Measurements from ENCODE around the gene RUSF1. TPM values are rescaled to one million over a fixed set of nuclear protein-coding genes. Genes with fewer than 3 reads are reported as not detected.

The RUSF1 gene
- total and polyA plus RNA-seq, 2 experiments from 2014 or later = 34.6 to 74.0 TPM

DNA sequence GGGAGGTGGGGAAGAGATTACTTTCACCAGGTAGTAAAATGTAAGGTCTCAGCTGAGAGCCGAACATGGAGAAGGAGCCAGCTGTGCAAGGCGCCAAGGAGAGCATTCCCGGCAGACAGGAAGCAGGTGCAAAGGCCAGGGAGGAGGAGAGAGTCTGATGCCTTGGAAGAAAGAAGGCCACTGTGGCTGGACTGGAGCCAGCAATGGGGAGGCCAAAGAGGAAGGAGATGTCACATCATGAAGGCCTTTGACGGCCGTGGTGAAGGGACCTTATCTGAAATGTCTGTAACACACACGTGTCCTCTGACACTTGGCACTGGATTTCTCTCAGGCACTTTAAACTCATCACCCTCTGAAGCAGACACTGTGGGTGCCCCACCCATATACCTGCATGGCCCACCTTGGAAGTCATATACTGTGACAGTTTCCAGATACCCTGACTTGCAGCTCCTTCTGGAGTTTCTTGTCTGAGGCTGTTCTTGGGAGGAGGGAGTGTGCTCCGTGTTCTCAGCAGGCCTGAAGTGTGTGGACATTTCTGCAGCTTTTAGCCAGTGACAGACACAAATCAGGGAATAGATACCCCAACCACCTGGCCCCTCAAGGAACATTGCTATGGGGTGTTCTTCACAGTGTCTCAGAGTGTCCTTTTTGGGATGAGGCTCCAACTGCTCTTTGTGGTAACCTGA, 27.2 kb downstream of the RUSF1 start:
- Histone ChIP-seq H3K4me1 (ENCODE audit: insufficient read depth) (no peaks in the 10 kb centered on the region), H3K4me2 (ENCODE audit: unreplicated experiment) (no peak overlapping the region), H3K27me3 (replicated peaks; ENCODE audit: insufficient read depth) (no peaks in the 10 kb centered on the region), H3K27ac (no peak overlapping the region), H3K9me3 (ENCODE audit: low read depth) (no peaks in the 10 kb centered on the region), H3F3A (ENCODE audit: insufficient read depth) (peaks cover 32% of the 10 kb centered on the region), H3K4me3 (no peak overlapping the region), H3K9ac (no peak overlapping the region), H3K9me2 (ENCODE audit: insufficient read depth) (no peaks in the 10 kb centered on the region), H3K36me3 (ENCODE audit: low read depth) (peaks cover 5% of the 10 kb centered on the region; the same call in 1 of the 2 replicates), H2AFZ (no peak overlapping the region), H4K20me1 (ENCODE audit: insufficient read depth) (no peaks in the 10 kb centered on the region; the same call in 1 of the 2 replicates), H3K79me2 (ENCODE audit: insufficient read depth) (no peaks in the 10 kb centered on the region)
- in situ Hi-C loops (cut with MboI) = no loop called here
- WGBS, 2 experiments (ENCODE audit: low coverage in 1 of 2, low lambda C conversion rate in 2 of 2, missing lambda C conversion rate in 2 of 2) = 23 to 27% methylated on average over 6 to 7 of the region's 7 CpGs
- no peak for DNase-seq
- TF ChIP-seq EZH2phosphoT487 (IDR thresholded peaks at IDR 0.05; ENCODE audit: insufficient read depth, low read depth) (no peak), EZH2 (IDR thresholded peaks at IDR 0.05; ENCODE audit: insufficient read depth, poor library complexity, severe bottlenecking) (no peak)

DNA sequence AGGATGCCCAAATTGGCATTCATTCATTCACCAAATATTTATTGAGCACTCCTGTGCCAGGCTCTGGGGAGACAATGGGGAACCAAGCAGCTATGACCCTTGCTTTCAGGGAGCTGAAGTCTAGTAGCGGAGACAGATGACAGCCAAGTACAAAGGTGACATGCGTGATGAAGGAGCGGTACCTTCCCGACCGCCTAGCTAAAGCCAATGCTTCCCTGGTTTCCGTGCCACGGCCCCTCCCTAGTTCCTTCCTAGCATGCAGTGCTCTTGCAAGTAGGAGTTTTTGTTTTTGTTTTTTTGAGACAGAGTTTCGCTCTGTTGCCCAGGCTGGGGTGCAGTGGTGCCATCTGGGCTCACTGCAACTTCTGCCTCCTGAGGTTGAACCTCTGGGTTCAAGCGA, 28.4 kb downstream of the RUSF1 start:
- Histone ChIP-seq H3K27ac (no peak overlapping the region), H3K9me2 (ENCODE audit: insufficient read depth) (no peaks in the 10 kb centered on the region), H2AFZ (no peak overlapping the region), H3K4me2 (ENCODE audit: unreplicated experiment) (no peak overlapping the region), H3K9ac (no peak overlapping the region), H3K36me3 (ENCODE audit: low read depth) (peaks cover 14% of the 10 kb centered on the region), H3K9me3 (ENCODE audit: low read depth) (no peaks in the 10 kb centered on the region), H3K27me3 (replicated peaks; ENCODE audit: insufficient read depth) (no peaks in the 10 kb centered on the region), H4K20me1 (ENCODE audit: insufficient read depth) (no peaks in the 10 kb centered on the region; the same call in 1 of the 2 replicates), H3F3A (ENCODE audit: insufficient read depth) (peaks cover 37% of the 10 kb centered on the region), H3K4me1 (ENCODE audit: insufficient read depth) (no peaks in the 10 kb centered on the region), H3K79me2 (ENCODE audit: insufficient read depth) (peaks cover 12% of the 10 kb centered on the region; the same call in 1 of the 2 replicates), H3K4me3 (no peak overlapping the region)
- in situ Hi-C loops (cut with MboI) = no loop called here
- WGBS, 2 experiments (ENCODE audit: low coverage in 1 of 2, low lambda C conversion rate in 2 of 2, missing lambda C conversion rate in 2 of 2) = 64 to 68% methylated on average over 9 of the region's 9 CpGs
- TF ChIP-seq EZH2 (IDR thresholded peaks at IDR 0.05; ENCODE audit: insufficient read depth, poor library complexity, severe bottlenecking) = no peak
- no peak for TF ChIP-seq EZH2phosphoT487 (IDR thresholded peaks at IDR 0.05; ENCODE audit: insufficient read depth, low read depth)
- no peak for DNase-seq

DNA sequence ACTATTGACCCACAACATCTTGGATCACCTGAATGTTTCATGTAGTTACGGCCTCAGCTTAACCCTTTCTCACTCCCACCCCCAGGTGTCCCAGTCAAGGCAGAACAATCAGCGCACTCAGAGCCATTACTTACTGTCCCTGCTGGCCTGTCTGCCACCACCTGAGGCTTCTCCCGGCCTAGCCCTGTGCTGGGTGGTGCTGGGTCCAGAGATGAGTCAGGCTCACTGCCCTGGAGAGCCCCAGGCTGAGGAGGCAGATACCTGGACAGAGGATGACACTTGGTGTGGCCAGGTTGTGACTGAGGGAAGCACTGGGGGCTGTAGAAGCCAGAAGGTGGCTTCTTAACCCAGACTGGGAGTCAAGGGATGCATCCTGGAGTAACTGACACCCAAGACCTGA, 29.2 kb downstream of the RUSF1 start:
- no peaks in the 10 kb centered on the region for H3K9me3 ChIP-seq (ENCODE audit: low read depth)
- no peak overlapping the region for H3K9ac ChIP-seq
- H3K4me2 ChIP-seq (ENCODE audit: unreplicated experiment) = no peak overlapping the region
- peaks cover 21% of the 10 kb centered on the region for H3K36me3 ChIP-seq (ENCODE audit: low read depth)
- 78 to 79% methylated on average over 3 of the region's 3 CpGs for WGBS, 2 experiments (ENCODE audit: low coverage in 1 of 2, low lambda C conversion rate in 2 of 2, missing lambda C conversion rate in 2 of 2)
- peaks cover 41% of the 10 kb centered on the region for H3F3A ChIP-seq (ENCODE audit: insufficient read depth)
- no peaks in the 10 kb centered on the region; the same call in 1 of the 2 replicates for H4K20me1 ChIP-seq (ENCODE audit: insufficient read depth)
- no peak overlapping the region for H3K4me3 ChIP-seq
- H2AFZ ChIP-seq = no peak overlapping the region
- DNase-seq = no peak
- H3K27me3 ChIP-seq (replicated peaks; ENCODE audit: insufficient read depth) = no peaks in the 10 kb centered on the region
- in situ Hi-C loops (cut with MboI) = no loop called here
- H3K9me2 ChIP-seq (ENCODE audit: insufficient read depth) = no peaks in the 10 kb centered on the region
- no peak overlapping the region for H3K27ac ChIP-seq
- no peaks in the 10 kb centered on the region for H3K4me1 ChIP-seq (ENCODE audit: insufficient read depth)
- no peak for TF ChIP-seq EZH2phosphoT487 (IDR thresholded peaks at IDR 0.05; ENCODE audit: insufficient read depth, low read depth)
- peaks cover 16% of the 10 kb centered on the region; the same call in 1 of the 2 replicates for H3K79me2 ChIP-seq (ENCODE audit: insufficient read depth)

DNA sequence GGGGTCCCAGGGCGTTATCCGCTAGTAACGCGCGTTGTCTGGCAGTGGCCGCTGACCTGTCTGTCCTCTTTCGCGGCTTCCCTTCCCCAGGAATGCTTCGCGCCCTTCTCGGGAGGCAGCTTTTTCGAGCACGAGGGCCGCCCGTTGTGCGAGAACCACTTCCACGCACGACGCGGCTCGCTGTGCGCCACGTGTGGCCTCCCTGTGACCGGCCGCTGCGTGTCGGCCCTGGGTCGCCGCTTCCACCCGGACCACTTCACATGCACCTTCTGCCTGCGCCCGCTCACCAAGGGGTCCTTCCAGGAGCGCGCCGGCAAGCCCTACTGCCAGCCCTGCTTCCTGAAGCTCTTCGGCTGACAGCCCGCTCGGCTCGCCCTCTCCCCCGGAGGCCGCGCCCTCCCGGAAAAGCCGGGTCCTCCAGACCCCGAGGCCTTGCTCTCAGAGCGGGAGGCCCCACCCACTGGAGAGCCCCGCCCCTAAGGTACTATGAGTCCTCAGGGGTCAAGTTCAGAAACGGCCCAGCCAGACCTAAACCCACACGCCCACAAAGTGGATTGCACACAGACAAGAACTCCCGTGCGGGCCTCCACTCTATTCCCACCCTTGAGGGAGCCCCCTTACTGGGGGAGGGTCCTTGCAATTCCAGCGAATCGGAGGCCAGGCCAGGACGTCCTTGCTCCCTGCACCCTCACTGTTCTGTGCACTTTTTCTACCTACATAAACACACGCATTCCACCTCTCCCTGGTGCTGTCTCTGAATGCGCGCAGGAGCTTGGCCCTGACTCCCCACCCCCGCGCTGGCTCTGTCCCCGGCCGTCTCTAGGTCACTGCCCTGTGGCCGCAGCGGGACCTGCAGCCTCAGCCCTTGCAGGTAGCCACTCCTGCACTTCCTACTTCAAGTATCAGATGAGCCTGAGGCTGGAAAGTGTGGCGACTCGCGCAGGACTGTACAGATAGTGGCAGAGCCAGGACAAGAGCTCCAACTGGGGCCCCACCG, 30.7 kb downstream of the RUSF1 start:
- Histone ChIP-seq H3K9ac (no peak overlapping the region), H3K4me2 (ENCODE audit: unreplicated experiment) (no peak overlapping the region), H3F3A (ENCODE audit: insufficient read depth) (peaks cover 45% of the 10 kb centered on the region), H3K9me3 (ENCODE audit: low read depth) (no peaks in the 10 kb centered on the region), H3K36me3 (ENCODE audit: low read depth) (peaks cover 25% of the 10 kb centered on the region), H3K4me1 (ENCODE audit: insufficient read depth) (no peaks in the 10 kb centered on the region), H4K20me1 (ENCODE audit: insufficient read depth) (no peaks in the 10 kb centered on the region; the same call in 1 of the 2 replicates), H3K4me3 (no peak overlapping the region), H3K9me2 (ENCODE audit: insufficient read depth) (no peaks in the 10 kb centered on the region), H3K79me2 (ENCODE audit: insufficient read depth) (peaks cover 16% of the 10 kb centered on the region; the same call in 1 of the 2 replicates), H3K27me3 (replicated peaks; ENCODE audit: insufficient read depth) (no peaks in the 10 kb centered on the region), H2AFZ (no peak overlapping the region), H3K27ac (no peak overlapping the region)
- DNase-seq = no peak
- in situ Hi-C loops (cut with MboI) = no loop called here
- TF ChIP-seq EZH2phosphoT487 (IDR thresholded peaks at IDR 0.05; ENCODE audit: insufficient read depth, low read depth) (no peak), EZH2 (IDR thresholded peaks at IDR 0.05; ENCODE audit: insufficient read depth, poor library complexity, severe bottlenecking) (no peak)
- 92 to 95% methylated on average over 57 to 67 of the region's 67 CpGs for WGBS, 2 experiments (ENCODE audit: low coverage in 1 of 2, low lambda C conversion rate in 2 of 2, missing lambda C conversion rate in 2 of 2)
